IMR-90 (cell line): ENCODE results near the gene MEIS3. TPM values are rescaled to one million over a fixed set of nuclear protein-coding genes. Genes with fewer than 3 reads are reported as not detected.
A peak's percentile ranks its signal among the peaks of the same experiment; 100 is the strongest.

Source experiments
- ATAC-seq: fragments of 200-7000 bp; cut with Tn5 transposase; 2 replicates; pipeline ENCODE4 v1.9.1; 2020; ENCODE audit warnings: low read depth, mild to moderate bottlenecking, moderate library complexity
- BruUV-seq: library from RNA; stranded (reverse); fragments of 400-500 nt; replicated peaks from 2 replicates; lab custom pipeline; 2021; lab: Mats Ljungman, UMichigan
- CTCF ChIA-PET: fragments of 300-600 bp; formaldehyde crosslinking; extraction: SDS; loops from one replicate; lab custom pipeline; 2021; ENCODE audit warnings: antibody characterized with exemption; lab: Yijun Ruan, JAX
- POLR2A ChIA-PET: fragments of 300-600 bp; sonication (Branson Sonifier 250); formaldehyde crosslinking; loops from one replicate; lab custom pipeline; 2022; ENCODE audit warnings: antibody characterized with exemption; ENCODE audit not compliant: unreplicated experiment; lab: Charles Lee
- DNase-seq: peaks from one replicate; pipeline ENCODE4 v3.0.0; 2013
- H2AFZ ChIP-seq: replicated peaks from 2 replicates; pipeline ENCODE3; 2013; ENCODE audit warnings: low read length, mild to moderate bottlenecking; ENCODE audit not compliant: poor library complexity
- H2AK5ac ChIP-seq: 2 replicates; pipeline ENCODE4 v1.6.1; 2013; ENCODE audit warnings: low read depth, low read length, inconsistent platforms
- H2AK9ac ChIP-seq: replicated peaks from 2 replicates; pipeline ENCODE3; 2013; ENCODE audit warnings: mild to moderate bottlenecking, low read depth, low read length, moderate library complexity; ENCODE audit not compliant: poor library complexity
- H2BK120ac ChIP-seq: 2 replicates; pipeline ENCODE4 v1.6.1; 2013; ENCODE audit warnings: low read depth, low read length, inconsistent platforms
- H2BK15ac ChIP-seq: 3 replicates; pipeline ENCODE4 v1.6.1; 2013; ENCODE audit warnings: low read depth, low read length, inconsistent platforms
- H2BK20ac ChIP-seq: 2 replicates; pipeline ENCODE4 v1.6.1; 2013; ENCODE audit warnings: low read depth, mild to moderate bottlenecking, inconsistent platforms, low read length, moderate library complexity
- H2BK5ac ChIP-seq: 2 replicates; pipeline ENCODE4 v1.6.1; 2013; ENCODE audit warnings: mild to moderate bottlenecking, low read depth, low read length, inconsistent platforms; ENCODE audit not compliant: poor library complexity, severe bottlenecking
- H3K14ac ChIP-seq: replicated peaks from 2 replicates; pipeline ENCODE4 v1.6.1; 2013; ENCODE audit warnings: low read depth, low read length, inconsistent platforms
- H3K18ac ChIP-seq: 2 replicates; pipeline ENCODE4 v1.6.1; 2013; ENCODE audit warnings: low read depth, low read length, control low read depth
- H3K23ac ChIP-seq: 2 replicates; pipeline ENCODE4 v1.6.1; 2013; ENCODE audit warnings: low read depth, low read length, inconsistent platforms
- H3K27ac ChIP-seq: 2 replicates; pipeline ENCODE4 v1.5.1; 2013; ENCODE audit warnings: mild to moderate bottlenecking, control low read depth, low read length; ENCODE audit not compliant: insufficient read depth
- H3K27me3 ChIP-seq: 2 replicates; pipeline ENCODE4 v1.6.1; 2013; ENCODE audit warnings: low read length; ENCODE audit not compliant: control insufficient read depth, insufficient read depth
- H3K36me3 ChIP-seq: 2 replicates; pipeline ENCODE4 v1.6.1; 2013; ENCODE audit warnings: low read length, mixed read lengths; ENCODE audit not compliant: control insufficient read depth, insufficient read depth
- H3K4ac ChIP-seq: 2 replicates; pipeline ENCODE4 v1.6.1; 2013; ENCODE audit warnings: low read depth, low read length, inconsistent platforms
- H3K4me1 ChIP-seq: 2 replicates; pipeline ENCODE4 v1.6.1; 2013; ENCODE audit warnings: low read length, mixed read lengths; ENCODE audit not compliant: control insufficient read depth, insufficient read depth
- H3K4me2 ChIP-seq: 2 replicates; pipeline ENCODE4 v1.6.1; 2013; ENCODE audit warnings: low read depth, mild to moderate bottlenecking, control low read depth, low read length, moderate library complexity
- H3K4me3 ChIP-seq: 2 replicates; pipeline ENCODE4 v1.5.1; 2013; ENCODE audit warnings: low read depth, mild to moderate bottlenecking, control low read depth, low read length, moderate library complexity; ENCODE audit not compliant: insufficient read depth
- H3K56ac ChIP-seq: 2 replicates; pipeline ENCODE4 v1.6.1; 2013; ENCODE audit warnings: low read length, inconsistent platforms; ENCODE audit not compliant: insufficient read depth; ENCODE audit errors: extremely low read depth
- H3K79me1 ChIP-seq, 2 experiments: 2 replicates each; pipeline ENCODE4 v1.6.1; 2013; ENCODE audit warnings: low read length in 2 of 2, inconsistent platforms in 1 of 2, low read depth in 1 of 2
- H3K9ac ChIP-seq: 2 replicates; pipeline ENCODE4 v1.6.1; 2013; ENCODE audit warnings: low read depth, low read length, control low read depth
- H3K9me1 ChIP-seq: 2 replicates; pipeline ENCODE4 v1.6.1; 2013; ENCODE audit warnings: low read length, inconsistent platforms; ENCODE audit not compliant: insufficient read depth
- H3K9me3 ChIP-seq: 2 replicates; pipeline ENCODE4 v1.6.1; 2013; ENCODE audit warnings: low read length; ENCODE audit not compliant: control insufficient read depth, insufficient read depth
- H4K20me1 ChIP-seq: 2 replicates; pipeline ENCODE4 v1.6.1; 2013; ENCODE audit warnings: low read length, inconsistent platforms; ENCODE audit not compliant: insufficient read depth
- H4K5ac ChIP-seq: 2 replicates; pipeline ENCODE4 v1.6.1; 2013; ENCODE audit warnings: mild to moderate bottlenecking, low read depth, low read length, control low read depth
- H4K8ac ChIP-seq, 2 experiments: 2 replicates each; pipeline ENCODE4 v1.6.1; 2013; ENCODE audit warnings: low read depth in 2 of 2, low read length in 2 of 2, control low read depth in 1 of 2, inconsistent platforms in 1 of 2
- H4K91ac ChIP-seq: 2 replicates; pipeline ENCODE4 v1.6.1; 2013; ENCODE audit warnings: low read depth, low read length, inconsistent platforms; ENCODE audit not compliant: insufficient read depth
- BHLHE40 ChIP-seq: fragments of 150-350 bp; IDR thresholded peaks from 2 replicates; pipeline ENCODE4 v1.6.1; 2016; ENCODE audit warnings: mild to moderate bottlenecking, low read depth, low read length
- CEBPB ChIP-seq: IDR thresholded peaks from 2 replicates; pipeline ENCODE4 v1.6.1; 2012; ENCODE audit warnings: low read depth, low read length, improper control_type of control experiment
- CHD1 ChIP-seq: IDR thresholded peaks from 2 replicates; pipeline ENCODE4 v1.6.1; 2012; ENCODE audit warnings: low read depth, low read length, improper control_type of control experiment
- CTCF ChIP-seq: conservative IDR thresholded peaks from 2 replicates; pipeline ENCODE4 v1.5.1; 2012; ENCODE audit warnings: mild to moderate bottlenecking, low read depth, low read length, improper control_type of control experiment
- ELK1 ChIP-seq: fragments of 150-350 bp; IDR thresholded peaks from 2 replicates; pipeline ENCODE4 v1.6.1; 2016; ENCODE audit warnings: low read depth, mild to moderate bottlenecking, low read length, moderate library complexity, borderline replicate concordance
- MAFK ChIP-seq: IDR thresholded peaks from 2 replicates; pipeline ENCODE4 v1.6.1; 2012; ENCODE audit warnings: low read depth, low read length, improper control_type of control experiment
- MAZ ChIP-seq: IDR thresholded peaks from 2 replicates; pipeline ENCODE4 v1.6.1; 2012; ENCODE audit warnings: low read depth, mild to moderate bottlenecking, low read length, improper control_type of control experiment, moderate library complexity, borderline replicate concordance
- POLR2A ChIP-seq: IDR thresholded peaks from 2 replicates; pipeline ENCODE4 v1.6.1; 2012; ENCODE audit warnings: mild to moderate bottlenecking, low read depth, low read length
- RAD21 ChIP-seq: IDR thresholded peaks from 2 replicates; pipeline ENCODE4 v1.6.1; 2012; ENCODE audit warnings: low read length, improper control_type of control experiment
- RCOR1 ChIP-seq: IDR thresholded peaks from 2 replicates; pipeline ENCODE4 v1.6.1; 2012; ENCODE audit warnings: mild to moderate bottlenecking, low read length, improper control_type of control experiment; ENCODE audit not compliant: insufficient replicate concordance
- RFX5 ChIP-seq: IDR thresholded peaks from 2 replicates; pipeline ENCODE4 v1.8.0; 2012; ENCODE audit warnings: low read depth, mild to moderate bottlenecking, low read length, moderate library complexity
- SMC3 ChIP-seq: fragments of 150-350 bp; IDR thresholded peaks from 2 replicates; pipeline ENCODE4 v1.6.1; 2016; ENCODE audit warnings: low read depth, mild to moderate bottlenecking, antibody characterized with exemption, low read length, moderate library complexity
- WGBS, 2 experiments: methylation state at CpG; one replicate each; pipeline versions ENCODE4 v1.1.5 to v1.1.7; 2013; ENCODE audit warnings: missing lambda C conversion rate in 2 of 2; ENCODE audit not compliant: insufficient read length in 1 of 2; ENCODE audit errors: extremely low coverage in 2 of 2; 5-methylcytosine and 5-hydroxymethylcytosine counted together
- dilution Hi-C: fragments of 300-500 bp; cut with HindIII; formaldehyde crosslinking; loops from one replicate; pipeline ENCODE4 v1.14.3; 2018; ENCODE audit warnings: low sequenced_read_pairs; ENCODE audit not compliant: unreplicated experiment
- in situ Hi-C: fragments of 300-500 bp; cut with MboI; formaldehyde crosslinking; loops from 3 replicates; pipeline ENCODE4 v1.14.3; 2019; ENCODE audit warnings: low sequenced_read_pairs, inconsistent platforms, mixed read lengths
- intact Hi-C: fragments of 100-400 bp; cut with micrococcal nuclease; formaldehyde crosslinking; loops from 2 replicates; pipeline ENCODE4 v1.10.0; 2022
- polyA plus RNA-seq, 3 experiments: library from polyadenylated mRNA; depleted of rRNA; stranded (reverse); fragments of >200 nt; gene quantifications; 2 replicates each; pipeline ENCODE4 v1.2.3, GENCODE V29; 2012; ENCODE audit warnings: low replicate concordance in 1 of 3
- total RNA-seq: library from RNA; depleted of rRNA; stranded (reverse); fragments of >200 nt; gene quantifications from 2 replicates; pipeline ENCODE4 v1.2.3, GENCODE V29; 2012
- TF ChIP-seq, protein P1 (sequence below): fragments of 150-350 bp; IDR thresholded peaks from 2 replicates; pipeline ENCODE4 v1.6.1; 2017; ENCODE audit warnings: mild to moderate bottlenecking, antibody characterized with exemption, low read length, low read depth

MEIS3 gene
- total and polyA plus RNA-seq, 2 of the 4 experiments (the other 2 are of a cell fraction) = 32.4 to 33.0 TPM

DNA sequence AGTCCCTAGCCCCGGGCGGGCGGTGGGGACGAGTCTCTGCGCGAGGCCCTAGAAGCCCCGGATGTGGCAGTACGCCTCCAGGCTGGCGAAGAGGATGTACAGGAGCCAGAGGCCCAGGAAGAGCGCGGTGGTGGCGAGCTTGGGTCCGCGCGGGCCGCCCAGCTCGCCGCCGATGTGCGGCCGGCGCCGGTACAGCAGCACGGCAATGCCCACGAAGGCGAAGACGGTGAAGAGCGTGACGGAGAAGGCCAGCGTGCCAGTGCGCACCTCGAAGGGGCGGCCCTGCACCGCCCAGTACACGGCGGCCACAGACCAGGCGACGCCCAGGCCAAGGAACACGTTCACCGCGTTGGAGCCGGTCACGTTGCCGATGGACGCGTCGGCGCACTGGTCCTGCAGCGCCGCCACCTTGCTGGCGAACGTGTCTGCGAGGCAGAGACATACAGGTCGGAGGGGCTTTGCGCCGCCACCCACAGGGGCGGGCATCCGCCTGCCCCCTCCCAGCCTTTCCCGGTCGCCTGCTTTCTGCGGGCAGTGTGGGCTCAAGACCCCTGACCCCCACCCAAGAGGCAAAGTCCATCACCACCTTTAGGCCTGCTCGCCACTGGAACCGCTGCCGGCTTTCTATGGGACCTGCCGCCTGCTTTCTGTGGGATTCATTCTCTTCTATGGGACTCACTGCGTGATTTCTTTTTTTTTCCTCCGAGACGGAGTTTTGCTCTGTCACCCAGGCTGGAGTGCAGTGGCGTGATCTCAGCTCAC, 10.9 kb upstream of the MEIS3 start:
- Histone ChIP-seq H2BK15ac (no peak overlapping the region; the same call in 2 of the 3 replicates), H3K18ac (no peak overlapping the region), H2AK9ac (peak overlapping the region; percentile 5), H4K8ac (peak overlapping the region; percentile 42 to 44; a peak in 2 of 4 replicates), H3K4me1 (peaks cover 3% of the 10 kb centered on the region; the same call in 1 of the 2 replicates), H3K23ac (no peak overlapping the region), H2BK120ac (peak overlapping the region; percentile 8; the same call in 1 of the 2 replicates), H3K56ac (no peak overlapping the region), H2AFZ (peak overlapping the region; percentile 94), H3K4me2 (peak overlapping the region; percentile 68; the same call in 1 of the 2 replicates), H3K14ac (no peak overlapping the region), H3K9me3 (no peaks in the 10 kb centered on the region), H3K27ac (no peak overlapping the region), H3K79me1 (no peaks in the 10 kb centered on the region), H3K36me3 (no peaks in the 10 kb centered on the region), H2AK5ac (no peak overlapping the region), H3K27me3 (no peaks in the 10 kb centered on the region; the same call in 1 of the 2 replicates), H4K91ac (no peak overlapping the region; the same call in 1 of the 2 replicates), H3K9ac (no peak overlapping the region; the same call in 1 of the 2 replicates), H2BK20ac (no peak overlapping the region), H4K20me1 (peaks cover 8% of the 10 kb centered on the region), H4K5ac (no peak overlapping the region), H3K4me3 (no peak overlapping the region), H3K4ac (peak overlapping the region; percentile 58; the same call in 1 of the 2 replicates), H3K9me1 (peaks cover 11% of the 10 kb centered on the region; the same call in 1 of the 2 replicates), H2BK5ac (no peak overlapping the region)
- WGBS, 2 experiments = 18% methylated on average over 35 of the region's 69 CpGs; no CpG with 5 or more reads in 1 of the 2 experiments
- no TSS peak for BruUV-seq
- DNase-seq = peak; percentile 27
- intact Hi-C loops (no loop called here), in situ Hi-C loops (loop anchor here (10.0 kb wide), 1 partner anchor 355 kb away; no protein-coding TSS in a partner anchor), dilution Hi-C loops (no loop called here)
- POLR2A ChIA-PET = interaction anchor here (0.5 kb wide), 1 partner anchor 112 kb away, joined by 4 read pairs; no protein-coding TSS in a partner anchor
- ATAC-seq = peak; percentile 6
- CTCF ChIA-PET = no interaction called here
- TF ChIP-seq ELK1 (no peak), RAD21 (no peak), CEBPB (no peak), SMC3 (no peak), RCOR1 (no peak), BHLHE40 (no peak), RFX5 (no peak), CHD1 (no peak), POLR2A (no peak), MAZ (no peak; the same call in 1 of the 2 replicates), MAFK (no peak), CTCF (no peak; the same call in 1 of the 2 replicates)
- TF ChIP-seq, protein P1, sequence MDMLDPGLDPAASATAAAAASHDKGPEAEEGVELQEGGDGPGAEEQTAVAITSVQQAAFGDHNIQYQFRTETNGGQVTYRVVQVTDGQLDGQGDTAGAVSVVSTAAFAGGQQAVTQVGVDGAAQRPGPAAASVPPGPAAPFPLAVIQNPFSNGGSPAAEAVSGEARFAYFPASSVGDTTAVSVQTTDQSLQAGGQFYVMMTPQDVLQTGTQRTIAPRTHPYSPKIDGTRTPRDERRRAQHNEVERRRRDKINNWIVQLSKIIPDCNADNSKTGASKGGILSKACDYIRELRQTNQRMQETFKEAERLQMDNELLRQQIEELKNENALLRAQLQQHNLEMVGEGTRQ = no peak
